ENCODE measurements around the gene INTS2. TPM values are rescaled to one million over a fixed set of nuclear protein-coding genes. Genes with fewer than 3 reads are reported as not detected.

Gene INTS2, protein sequence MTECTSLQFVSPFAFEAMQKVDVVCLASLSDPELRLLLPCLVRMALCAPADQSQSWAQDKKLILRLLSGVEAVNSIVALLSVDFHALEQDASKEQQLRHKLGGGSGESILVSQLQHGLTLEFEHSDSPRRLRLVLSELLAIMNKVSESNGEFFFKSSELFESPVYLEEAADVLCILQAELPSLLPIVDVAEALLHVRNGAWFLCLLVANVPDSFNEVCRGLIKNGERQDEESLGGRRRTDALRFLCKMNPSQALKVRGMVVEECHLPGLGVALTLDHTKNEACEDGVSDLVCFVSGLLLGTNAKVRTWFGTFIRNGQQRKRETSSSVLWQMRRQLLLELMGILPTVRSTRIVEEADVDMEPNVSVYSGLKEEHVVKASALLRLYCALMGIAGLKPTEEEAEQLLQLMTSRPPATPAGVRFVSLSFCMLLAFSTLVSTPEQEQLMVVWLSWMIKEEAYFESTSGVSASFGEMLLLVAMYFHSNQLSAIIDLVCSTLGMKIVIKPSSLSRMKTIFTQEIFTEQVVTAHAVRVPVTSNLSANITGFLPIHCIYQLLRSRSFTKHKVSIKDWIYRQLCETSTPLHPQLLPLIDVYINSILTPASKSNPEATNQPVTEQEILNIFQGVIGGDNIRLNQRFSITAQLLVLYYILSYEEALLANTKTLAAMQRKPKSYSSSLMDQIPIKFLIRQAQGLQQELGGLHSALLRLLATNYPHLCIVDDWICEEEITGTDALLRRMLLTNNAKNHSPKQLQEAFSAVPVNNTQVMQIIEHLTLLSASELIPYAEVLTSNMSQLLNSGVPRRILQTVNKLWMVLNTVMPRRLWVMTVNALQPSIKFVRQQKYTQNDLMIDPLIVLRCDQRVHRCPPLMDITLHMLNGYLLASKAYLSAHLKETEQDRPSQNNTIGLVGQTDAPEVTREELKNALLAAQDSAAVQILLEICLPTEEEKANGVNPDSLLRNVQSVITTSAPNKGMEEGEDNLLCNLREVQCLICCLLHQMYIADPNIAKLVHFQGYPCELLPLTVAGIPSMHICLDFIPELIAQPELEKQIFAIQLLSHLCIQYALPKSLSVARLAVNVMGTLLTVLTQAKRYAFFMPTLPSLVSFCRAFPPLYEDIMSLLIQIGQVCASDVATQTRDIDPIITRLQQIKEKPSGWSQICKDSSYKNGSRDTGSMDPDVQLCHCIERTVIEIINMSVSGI
- total RNA-seq (10 to 100 TPM in 1 of 5 donors, 1 to 10 TPM in 3, under 1 TPM in 1; 0.58 to 32.5 (median 6.4) TPM), polyA plus RNA-seq (1 to 10 TPM; 1.4 to 2.1 (median 1.4) TPM)
- long read RNA-seq, donor 1 = 0 reads
- long read RNA-seq, donor 2 = 0 reads
- long read RNA-seq, donor 3 = 0 reads
- long read RNA-seq, donor 4 = 0 reads
- long read RNA-seq, donor 5 = 0 reads
- long read RNA-seq, donor 6 = 0 reads
- long read RNA-seq, donor 7 = 0 reads
- long read RNA-seq, donor 8, full-length matches to known transcripts = 1 of 1 reads
- long read RNA-seq, donor 8, partial matches to known transcripts = 0 of 1 reads
- long read RNA-seq, donor 8, other reads (novel, unspliced or antisense) = 0 of 1 reads
- long read RNA-seq, donor 9 = 0 reads
- long read RNA-seq, donor 10 = 0 reads

DNA sequence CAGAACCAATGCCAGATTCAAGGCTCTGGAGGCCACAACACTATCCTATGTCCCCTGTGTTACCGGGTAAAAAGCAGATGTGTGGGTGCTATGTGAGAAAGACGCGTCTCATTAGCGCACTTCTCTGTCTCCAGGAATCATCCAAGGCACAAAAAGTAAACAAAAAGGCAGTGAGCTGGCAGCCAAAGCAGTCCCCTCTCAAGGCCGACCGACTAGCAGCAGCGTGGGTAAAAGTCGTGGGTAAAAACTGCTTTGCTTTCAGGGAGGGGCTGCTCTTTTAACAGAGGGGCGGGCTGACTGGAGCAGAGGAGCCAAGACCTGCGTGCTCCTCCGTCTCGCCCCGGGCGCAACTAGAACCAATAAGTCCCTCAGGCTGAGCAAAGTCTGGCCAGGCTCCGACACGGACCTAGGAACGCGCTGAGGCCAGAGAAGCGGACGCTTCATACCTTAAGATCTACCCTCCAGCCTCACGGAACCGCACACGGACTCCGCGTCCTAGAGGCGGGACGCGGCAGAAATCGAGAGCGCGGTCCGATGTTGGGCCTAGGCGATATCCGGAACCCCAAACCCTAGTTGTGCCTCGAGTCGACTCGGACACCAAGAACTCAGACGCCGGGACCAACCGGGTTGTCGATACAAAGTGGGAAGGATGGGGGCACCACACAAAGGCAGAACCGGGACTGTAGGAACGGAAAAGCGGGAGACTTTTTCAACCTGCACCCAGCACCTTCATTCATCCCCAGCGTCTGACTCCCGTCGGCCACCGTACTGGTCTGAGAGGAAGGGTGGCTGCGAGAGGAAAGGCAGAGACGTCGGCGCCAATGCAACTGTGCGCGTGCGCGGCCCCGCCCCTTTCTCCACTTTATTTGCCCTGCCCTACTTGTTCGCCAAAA is at the start of gene INTS2:
Gene INTS2, minus strand, starts transcription at position 775 of the 893 bp plus-strand sequence. CDS start 1,338 bp downstream, outside the sequence.
- Histone ChIP-seq H3K36me3 (peaks cover 7 to 28% (median 27%) of the 10 kb centered on the region in 4 donors), H3K4me1 (peaks cover 8 to 25% (median 17%) of the 10 kb centered on the region in 4 donors), H3K27me3 (no peaks in the 10 kb centered on the region), H3K9me3 (no peaks in the 10 kb centered on the region), H3K27ac (peak within 1 kb of the TSS; percentile 87 to 91 (median 87)), H3K4me3 (peak within 1 kb of the TSS; percentile 62 to 82 (median 78))
- intact Hi-C loops (cut with DNase I; ENCODE audit: low total_unique reads) = no loop called here
- TF ChIP-seq, protein P1, sequence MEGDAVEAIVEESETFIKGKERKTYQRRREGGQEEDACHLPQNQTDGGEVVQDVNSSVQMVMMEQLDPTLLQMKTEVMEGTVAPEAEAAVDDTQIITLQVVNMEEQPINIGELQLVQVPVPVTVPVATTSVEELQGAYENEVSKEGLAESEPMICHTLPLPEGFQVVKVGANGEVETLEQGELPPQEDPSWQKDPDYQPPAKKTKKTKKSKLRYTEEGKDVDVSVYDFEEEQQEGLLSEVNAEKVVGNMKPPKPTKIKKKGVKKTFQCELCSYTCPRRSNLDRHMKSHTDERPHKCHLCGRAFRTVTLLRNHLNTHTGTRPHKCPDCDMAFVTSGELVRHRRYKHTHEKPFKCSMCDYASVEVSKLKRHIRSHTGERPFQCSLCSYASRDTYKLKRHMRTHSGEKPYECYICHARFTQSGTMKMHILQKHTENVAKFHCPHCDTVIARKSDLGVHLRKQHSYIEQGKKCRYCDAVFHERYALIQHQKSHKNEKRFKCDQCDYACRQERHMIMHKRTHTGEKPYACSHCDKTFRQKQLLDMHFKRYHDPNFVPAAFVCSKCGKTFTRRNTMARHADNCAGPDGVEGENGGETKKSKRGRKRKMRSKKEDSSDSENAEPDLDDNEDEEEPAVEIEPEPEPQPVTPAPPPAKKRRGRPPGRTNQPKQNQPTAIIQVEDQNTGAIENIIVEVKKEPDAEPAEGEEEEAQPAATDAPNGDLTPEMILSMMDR (IDR thresholded peaks at IDR 0.05) = no peak
- no peak for TF ChIP-seq EP300 (IDR thresholded peaks at IDR 0.05)
- TF ChIP-seq POLR2AphosphoS5 (IDR thresholded peaks at IDR 0.05) = peak; percentile 92 to 98 (median 94)
- TF ChIP-seq POLR2A (IDR thresholded peaks at IDR 0.05) = peak in 2 of 4 donors; percentile 39 to 58
- peak; percentile 97 to 98 for DNase-seq
- WGBS, 5 donors = 0 to 1% (median 0%) methylated on average over 39 to 58 of the region's 58 CpGs

- H3K4me3 ChIP-seq = no peak overlapping the region
- TF ChIP-seq EP300 (IDR thresholded peaks at IDR 0.05) (no peak), POLR2AphosphoS5 (IDR thresholded peaks at IDR 0.05) (no peak), POLR2A (IDR thresholded peaks at IDR 0.05) (no peak)
- TF ChIP-seq, protein P1 (IDR thresholded peaks at IDR 0.05) = no peak
- no peaks in the 10 kb centered on the region for H3K9me3 ChIP-seq
- no peaks in the 10 kb centered on the region for H3K27me3 ChIP-seq
- intact Hi-C loops (cut with DNase I; ENCODE audit: low total_unique reads) = no loop called here
- peaks cover 0 to 5% (median 0%) of the 10 kb centered on the region in 4 donors for H3K4me1 ChIP-seq
- WGBS, 5 donors = 91 to 98% (median 95%) methylated on average over 7 of the region's 7 CpGs
- peaks cover 11 to 90% (median 80%) of the 10 kb centered on the region in 4 donors for H3K36me3 ChIP-seq
- H3K27ac ChIP-seq = no peak overlapping the region
- no peak for DNase-seq
Observed at GRCh38 chr17:61974115-61974514, 46.3 kb upstream of the INTS2 start.

DNA sequence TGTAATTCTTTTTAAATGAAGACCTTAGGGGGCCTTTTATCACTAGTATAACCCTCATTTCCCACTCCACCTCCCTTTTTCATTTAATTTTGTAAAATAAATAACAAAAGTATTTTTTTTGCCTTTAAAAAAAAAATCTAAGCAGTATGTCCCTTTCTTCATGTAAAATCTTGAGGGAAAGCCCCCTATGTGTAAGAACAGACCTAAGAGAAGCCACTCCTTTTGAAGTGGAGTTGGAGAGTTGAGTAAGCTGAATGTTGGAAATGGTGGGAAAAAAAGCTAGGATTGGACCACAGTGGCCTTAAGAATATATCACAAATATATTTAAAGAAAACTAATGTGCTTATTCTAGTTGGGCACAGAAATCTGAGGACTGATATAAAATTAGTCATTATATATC is 44.5 kb upstream of the INTS2 start:
- Histone ChIP-seq H3K36me3 (peaks cover 11 to 90% (median 84%) of the 10 kb centered on the region in 4 donors), H3K9me3 (no peaks in the 10 kb centered on the region), H3K27ac (no peak overlapping the region), H3K4me1 (peaks cover 0 to 5% (median 0%) of the 10 kb centered on the region in 4 donors), H3K4me3 (no peak overlapping the region), H3K27me3 (no peaks in the 10 kb centered on the region)
- TF ChIP-seq EP300 (IDR thresholded peaks at IDR 0.05) (no peak), POLR2AphosphoS5 (IDR thresholded peaks at IDR 0.05) (no peak), POLR2A (IDR thresholded peaks at IDR 0.05) (no peak)
- TF ChIP-seq, protein P1 (IDR thresholded peaks at IDR 0.05) = no peak
- DNase-seq = no peak
- intact Hi-C loops (cut with DNase I; ENCODE audit: low total_unique reads) = no loop called here

All from stomach (tissue), 19 donors.